Colonic mucosa (tissue), 4 donors: ENCODE data around the gene TMEM88. TPM values are rescaled to one million over a fixed set of nuclear protein-coding genes. Genes with fewer than 3 reads are reported as not detected.

Source experiments
- DNase-seq: peaks from one replicate; pipeline ENCODE4 v3.0.0-alpha.2; 2020
- H3K27ac ChIP-seq: fragments of 200-600 bp; one replicate; pipeline ENCODE4 v1.8.0; 2021
- H3K27me3 ChIP-seq: fragments of 200-600 bp; one replicate; pipeline ENCODE4 v1.8.0; 2021
- H3K36me3 ChIP-seq: fragments of 200-600 bp; one replicate; pipeline ENCODE4 v1.8.0; 2021
- H3K4me1 ChIP-seq: fragments of 200-600 bp; one replicate; pipeline ENCODE4 v1.8.0; 2021; ENCODE audit warnings: mild to moderate bottlenecking
- H3K4me3 ChIP-seq: fragments of 200-600 bp; one replicate; pipeline ENCODE4 v1.8.0; 2021
- H3K9ac ChIP-seq, 2 donors: one replicate each; pipeline ENCODE4 v1.7.0; 2013; ENCODE audit warnings: control low read depth in 2 of 2, low read depth in 2 of 2, low read length in 2 of 2
- H3K9me3 ChIP-seq: fragments of 200-600 bp; one replicate; pipeline ENCODE4 v1.8.0; 2021
- intact Hi-C: fragments of 100-400 bp; cut with DNase I; formaldehyde crosslinking; loops from one replicate; pipeline ENCODE4 v1.14.1; 2022
- total RNA-seq, 2 donors: library from RNA; stranded (reverse); fragmentation: NEBNext Ultra II Directional in 1 of 2; extraction: Animal tissue kit (Norgen Biotek cat#: 25700) in 1 of 2; gene quantifications; one replicate each; pipeline ENCODE4 v1.2.1, GENCODE V29; 2021
- TF ChIP-seq, protein P1 (sequence below): fragments of 200-600 bp; IDR thresholded peaks from one replicate; pipeline ENCODE4 v1.8.0; 2022; ENCODE audit warnings: antibody characterized with exemption, mild to moderate bottlenecking
- donor health status: healthy.
- donor health status: DM: no; HTN: no; CAD: no.
- donor health status: DM: no; HTN: no; CAD: no.

Gene TMEM88
- total RNA-seq, 2 donors from 2014 or later = 2.5 to 2.7 TPM

DNA sequence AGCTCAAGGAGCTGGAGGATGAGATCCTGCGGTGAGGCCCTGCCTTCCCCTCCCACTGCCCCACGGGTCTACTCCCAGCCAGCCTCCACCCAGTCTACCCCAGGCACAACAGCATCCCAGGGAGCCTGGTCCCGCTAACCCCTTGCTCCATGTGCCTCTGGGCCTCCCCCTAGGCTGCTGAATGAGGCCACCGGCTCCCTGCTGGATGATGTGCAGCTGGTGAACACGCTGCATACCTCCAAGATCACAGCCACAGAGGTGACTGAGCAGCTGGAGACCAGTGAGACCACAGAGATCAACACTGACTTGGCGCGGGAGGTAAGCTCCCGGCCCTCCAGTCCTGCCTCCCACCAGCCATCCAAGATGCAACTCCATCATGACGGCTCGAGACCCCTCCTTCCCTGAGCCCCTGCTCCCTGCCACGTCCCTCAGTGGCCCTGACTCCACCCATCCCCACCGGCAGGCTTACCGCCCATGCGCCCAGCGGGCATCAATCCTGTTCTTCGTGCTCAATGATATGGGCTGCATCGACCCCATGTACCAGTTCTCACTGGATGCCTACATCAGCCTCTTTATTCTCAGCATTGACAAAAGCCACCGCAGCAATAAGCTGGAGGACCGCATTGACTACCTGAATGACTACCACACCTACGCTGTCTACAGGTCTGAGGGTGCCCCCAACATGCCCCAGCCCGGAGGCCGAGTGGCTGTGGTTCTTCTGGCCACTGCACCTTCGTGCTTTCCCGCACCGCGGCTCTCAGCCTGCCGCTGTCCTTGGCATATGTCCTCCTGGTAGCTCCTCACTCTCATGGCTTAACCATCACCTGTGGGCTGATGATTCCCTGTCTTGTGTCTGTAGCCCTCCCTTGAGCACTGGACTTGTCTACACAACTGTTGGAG is 35.9 kb upstream of the TMEM88 start:
- intact Hi-C loops = no loop called here
- Histone ChIP-seq H3K9me3 (no peaks in the 10 kb centered on the region), H3K27ac (no peak overlapping the region), H3K36me3 (no peaks in the 10 kb centered on the region), H3K9ac (no peak overlapping the region), H3K4me1 (no peaks in the 10 kb centered on the region), H3K4me3 (no peak overlapping the region), H3K27me3 (no peaks in the 10 kb centered on the region)
- TF ChIP-seq, protein P1, sequence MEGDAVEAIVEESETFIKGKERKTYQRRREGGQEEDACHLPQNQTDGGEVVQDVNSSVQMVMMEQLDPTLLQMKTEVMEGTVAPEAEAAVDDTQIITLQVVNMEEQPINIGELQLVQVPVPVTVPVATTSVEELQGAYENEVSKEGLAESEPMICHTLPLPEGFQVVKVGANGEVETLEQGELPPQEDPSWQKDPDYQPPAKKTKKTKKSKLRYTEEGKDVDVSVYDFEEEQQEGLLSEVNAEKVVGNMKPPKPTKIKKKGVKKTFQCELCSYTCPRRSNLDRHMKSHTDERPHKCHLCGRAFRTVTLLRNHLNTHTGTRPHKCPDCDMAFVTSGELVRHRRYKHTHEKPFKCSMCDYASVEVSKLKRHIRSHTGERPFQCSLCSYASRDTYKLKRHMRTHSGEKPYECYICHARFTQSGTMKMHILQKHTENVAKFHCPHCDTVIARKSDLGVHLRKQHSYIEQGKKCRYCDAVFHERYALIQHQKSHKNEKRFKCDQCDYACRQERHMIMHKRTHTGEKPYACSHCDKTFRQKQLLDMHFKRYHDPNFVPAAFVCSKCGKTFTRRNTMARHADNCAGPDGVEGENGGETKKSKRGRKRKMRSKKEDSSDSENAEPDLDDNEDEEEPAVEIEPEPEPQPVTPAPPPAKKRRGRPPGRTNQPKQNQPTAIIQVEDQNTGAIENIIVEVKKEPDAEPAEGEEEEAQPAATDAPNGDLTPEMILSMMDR = no peak
- DNase-seq = no peak

DNA sequence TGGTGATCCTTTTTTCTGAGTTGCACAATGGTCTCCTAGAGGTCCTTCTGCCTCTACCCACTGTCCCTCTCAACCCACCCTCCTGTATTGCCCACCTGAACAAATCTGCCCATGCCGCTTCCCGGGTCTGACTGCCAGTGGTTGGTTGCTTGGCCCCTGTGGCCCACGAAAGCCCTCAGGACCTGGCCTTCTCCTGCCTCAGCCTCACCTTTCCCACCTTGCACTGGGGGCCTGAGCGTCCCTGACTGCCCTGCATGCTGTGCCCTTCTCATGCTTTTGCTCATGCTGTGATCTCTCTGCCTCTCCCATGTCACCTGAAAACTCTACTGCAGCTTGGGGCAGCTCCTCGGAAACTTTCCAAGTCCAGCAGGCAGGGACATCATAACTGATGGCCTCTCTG is 34.6 kb upstream of the TMEM88 start:
- intact Hi-C loops = no loop called here
- Histone ChIP-seq H3K36me3 (no peaks in the 10 kb centered on the region), H3K27me3 (no peaks in the 10 kb centered on the region), H3K27ac (no peak overlapping the region), H3K9me3 (no peaks in the 10 kb centered on the region), H3K4me1 (no peaks in the 10 kb centered on the region), H3K9ac (no peak overlapping the region), H3K4me3 (no peak overlapping the region)
- DNase-seq = no peak
- TF ChIP-seq, protein P1 = no peak

DNA sequence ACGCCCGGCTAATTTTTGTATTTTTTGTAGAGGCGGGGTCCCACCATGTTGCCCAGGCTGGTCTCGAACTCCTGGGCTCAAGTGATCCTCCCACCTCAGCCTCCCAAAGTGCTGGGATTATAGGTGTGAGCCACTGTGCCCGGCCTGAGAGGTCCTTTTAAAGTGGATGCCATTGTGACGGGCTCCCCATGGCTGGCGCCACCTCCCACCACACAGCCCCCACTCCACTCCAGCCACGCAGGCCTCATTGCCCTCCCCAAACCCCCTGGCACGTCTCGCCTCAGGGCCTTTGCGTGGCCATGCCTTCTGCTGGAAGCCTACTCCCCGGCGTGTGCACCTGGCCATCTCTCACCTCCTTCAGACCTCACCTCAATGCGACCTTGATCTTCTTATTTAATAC is 32.7 kb upstream of the TMEM88 start:
- no peak for DNase-seq
- H3K4me3 ChIP-seq = no peak overlapping the region
- H3K9ac ChIP-seq = no peak overlapping the region
- intact Hi-C loops = no loop called here
- H3K36me3 ChIP-seq = no peaks in the 10 kb centered on the region
- no peaks in the 10 kb centered on the region for H3K4me1 ChIP-seq
- H3K27ac ChIP-seq = no peak overlapping the region
- no peaks in the 10 kb centered on the region for H3K9me3 ChIP-seq
- TF ChIP-seq, protein P1 = no peak
- no peaks in the 10 kb centered on the region for H3K27me3 ChIP-seq

DNA sequence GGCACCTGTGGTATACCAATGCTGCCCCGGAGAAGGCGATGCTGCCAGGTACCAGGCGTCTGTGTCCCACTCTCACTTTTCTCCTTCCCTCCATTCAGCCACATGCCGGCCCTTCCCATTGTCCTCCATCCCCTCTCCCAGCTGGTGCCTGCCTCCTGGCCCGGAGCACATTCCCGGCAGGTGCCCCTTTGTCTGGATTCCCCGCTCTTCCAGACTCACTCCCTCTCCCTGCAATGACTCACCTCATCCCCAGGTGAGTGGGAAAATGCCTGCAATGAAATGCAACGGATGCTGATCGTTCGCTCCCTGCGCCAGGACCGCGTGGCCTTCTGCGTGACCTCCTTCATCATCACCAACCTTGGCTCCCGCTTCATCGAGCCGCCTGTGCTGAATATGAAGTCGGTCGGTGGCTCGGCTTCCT is 31.3 kb upstream of the TMEM88 start:
- no peak overlapping the region for H3K4me3 ChIP-seq
- no peak overlapping the region for H3K9ac ChIP-seq
- TF ChIP-seq, protein P1 = no peak
- H3K27me3 ChIP-seq = no peaks in the 10 kb centered on the region
- no peaks in the 10 kb centered on the region for H3K9me3 ChIP-seq
- intact Hi-C loops = loop anchor here (2.0 kb wide), 1 partner anchor 27 kb away; no protein-coding TSS in a partner anchor
- no peak for DNase-seq
- H3K36me3 ChIP-seq = no peaks in the 10 kb centered on the region
- no peak overlapping the region for H3K27ac ChIP-seq
- H3K4me1 ChIP-seq = no peaks in the 10 kb centered on the region

DNA sequence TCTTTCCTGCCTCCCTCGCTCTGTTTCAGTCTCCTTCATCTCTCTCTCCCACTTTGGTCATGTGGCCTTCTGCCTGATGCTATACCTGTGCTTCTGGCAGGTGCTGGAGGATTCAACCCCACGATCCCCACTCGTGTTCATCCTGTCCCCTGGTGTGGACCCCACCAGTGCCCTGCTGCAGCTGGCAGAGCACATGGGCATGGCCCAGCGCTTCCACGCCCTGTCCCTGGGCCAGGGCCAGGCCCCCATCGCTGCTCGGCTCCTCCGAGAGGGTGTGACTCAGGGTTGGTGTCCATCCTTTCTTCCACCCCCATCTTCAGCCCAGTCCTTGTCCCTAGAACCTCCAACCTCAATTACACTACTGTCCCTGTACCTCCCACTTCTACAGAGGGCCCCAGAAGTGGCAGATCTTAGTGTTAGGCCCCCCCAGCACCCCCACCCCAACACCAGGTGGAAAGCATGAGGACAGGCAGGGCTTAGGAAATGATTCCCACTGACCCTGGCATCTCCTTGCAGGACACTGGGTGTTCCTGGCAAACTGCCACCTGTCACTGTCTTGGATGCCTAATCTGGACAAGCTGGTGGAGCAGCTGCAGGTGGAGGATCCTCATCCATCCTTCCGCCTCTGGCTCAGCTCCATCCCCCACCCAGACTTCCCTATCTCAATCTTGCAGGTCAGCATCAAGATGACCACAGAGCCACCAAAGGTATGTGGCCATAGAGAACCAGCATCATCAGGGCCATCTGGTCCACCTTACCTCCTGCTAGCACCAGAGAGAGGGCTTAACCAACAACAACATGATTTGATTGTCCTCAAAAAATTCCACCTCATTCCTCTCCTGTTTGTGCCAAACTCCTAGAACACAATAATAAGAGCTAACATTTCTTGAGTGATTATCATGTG is 30.6 kb upstream of the TMEM88 start:
- DNase-seq = no peak
- no peaks in the 10 kb centered on the region for H3K9me3 ChIP-seq
- no peak overlapping the region for H3K9ac ChIP-seq

More for the DNA sequence above, 30.6 kb upstream of the TMEM88 start:
- TF ChIP-seq, protein P1 = no peak
- H3K27ac ChIP-seq = no peak overlapping the region
- H3K36me3 ChIP-seq = no peaks in the 10 kb centered on the region
- intact Hi-C loops = loop anchor here (2.0 kb wide), 1 partner anchor 27 kb away; no protein-coding TSS in a partner anchor
- no peak overlapping the region for H3K4me3 ChIP-seq
- H3K27me3 ChIP-seq = no peaks in the 10 kb centered on the region
- no peaks in the 10 kb centered on the region for H3K4me1 ChIP-seq
